ENCODE data around the gene ZNF598. TPM values are rescaled to one million over a fixed set of nuclear protein-coding genes. Genes with fewer than 3 reads are reported as not detected.

Gene ZNF598
- polyA plus RNA-seq, 1 of the 3 experiments (the other 2 are of a cell fraction): 47.8 TPM

DNA sequence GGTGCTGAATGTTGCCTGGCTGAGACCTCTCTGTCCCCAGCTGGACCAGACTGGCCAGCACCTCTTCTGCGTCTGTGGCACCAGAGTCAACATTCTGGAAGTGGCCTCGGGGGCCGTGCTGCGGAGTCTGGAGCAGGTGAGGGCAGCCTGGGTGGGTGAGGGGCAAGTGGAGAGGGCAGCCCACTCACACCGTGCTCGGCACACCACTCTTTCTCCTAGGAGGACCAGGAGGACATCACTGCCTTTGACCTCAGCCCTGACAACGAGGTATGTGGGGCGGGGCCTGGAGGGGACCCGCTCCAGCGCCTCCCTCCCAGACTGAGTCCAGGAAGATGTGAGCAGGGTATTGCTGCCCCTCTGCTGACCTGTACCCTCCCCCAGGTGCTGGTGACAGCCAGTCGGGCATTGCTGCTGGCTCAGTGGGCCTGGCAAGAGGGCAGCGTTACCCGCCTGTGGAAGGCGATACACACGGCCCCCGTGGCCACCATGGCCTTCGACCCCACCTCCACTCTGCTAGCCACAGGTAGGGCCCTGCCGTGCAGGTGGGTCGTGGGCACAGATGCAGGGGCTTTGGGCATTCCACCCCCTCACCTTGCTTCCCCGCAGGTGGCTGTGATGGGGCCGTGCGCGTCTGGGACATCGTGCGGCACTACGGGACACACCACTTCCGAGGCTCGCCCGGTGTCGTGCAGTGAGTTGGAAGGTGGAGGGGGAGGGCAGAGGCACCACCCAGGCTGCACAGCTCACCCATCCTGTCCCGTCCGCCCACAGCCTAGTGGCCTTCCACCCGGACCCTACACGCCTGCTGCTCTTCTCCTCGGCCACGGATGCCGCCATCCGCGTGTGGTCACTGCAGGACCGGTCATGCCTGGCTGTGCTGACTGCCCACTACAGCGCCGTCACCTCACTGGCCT lies 35.2 kb downstream of the ZNF598 start (continued):
- no peak for TF ChIP-seq MAX (IDR thresholded peaks at IDR 0.05; ENCODE audit: low read depth)

GRCh38 chr16:1973461-1974156 lies 36.0 kb downstream of the ZNF598 start:
- peaks cover 0 to 9% of the 10 kb centered on the region in 2 experiments; a peak in 1 of 4 replicates for H3K4me1 ChIP-seq (ENCODE audit: control insufficient read depth in 1 of 2, insufficient read depth in 2 of 2, low read depth in 1 of 2, low read length in 1 of 2)
- TF ChIP-seq, protein P1, sequence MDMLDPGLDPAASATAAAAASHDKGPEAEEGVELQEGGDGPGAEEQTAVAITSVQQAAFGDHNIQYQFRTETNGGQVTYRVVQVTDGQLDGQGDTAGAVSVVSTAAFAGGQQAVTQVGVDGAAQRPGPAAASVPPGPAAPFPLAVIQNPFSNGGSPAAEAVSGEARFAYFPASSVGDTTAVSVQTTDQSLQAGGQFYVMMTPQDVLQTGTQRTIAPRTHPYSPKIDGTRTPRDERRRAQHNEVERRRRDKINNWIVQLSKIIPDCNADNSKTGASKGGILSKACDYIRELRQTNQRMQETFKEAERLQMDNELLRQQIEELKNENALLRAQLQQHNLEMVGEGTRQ (IDR thresholded peaks at IDR 0.05; ENCODE audit: borderline replicate concordance, low read depth, low read length): no peak
- TF ChIP-seq SIN3A (IDR thresholded peaks at IDR 0.05; ENCODE audit: borderline replicate concordance, low read depth, low read length) (no peak), CHD2 (IDR thresholded peaks at IDR 0.05; ENCODE audit: low read length, partially characterized antibody) (no peak)
- H3K9me2 ChIP-seq: no peaks in the 10 kb centered on the region
- 81% methylated on average over 14 of the region's 16 CpGs for WGBS (ENCODE audit: low lambda C conversion rate)
- CTCF ChIA-PET: no interaction called here
- H4K20me1 ChIP-seq (ENCODE audit: insufficient read depth): no peaks in the 10 kb centered on the region
- no peak overlapping the region for H3K27ac ChIP-seq (ENCODE audit: low read depth in 2 of 2, low read length in 1 of 2)
- no peak overlapping the region for H3K4me3 ChIP-seq (ENCODE audit: low read depth in 2 of 2, low read length in 1 of 2)
- POLR2A ChIA-PET: no interaction called here
- DNase-seq: no peak
- 0 out of 2 replicates have a peak overlapping the region, but pooled peaks have one; percentile 87 for H3K4me2 ChIP-seq
- no peak overlapping the region for H2AFZ ChIP-seq (ENCODE audit: low read depth)
- peaks cover 7 to 46% of the 10 kb centered on the region in 2 experiments for H3K36me3 ChIP-seq (replicated peaks in 1 of 2; ENCODE audit: control insufficient read depth in 1 of 2, insufficient read depth in 2 of 2, low read length in 1 of 2)
- H3K27me3 ChIP-seq (ENCODE audit: insufficient read depth): no peaks in the 10 kb centered on the region
- no peaks in the 10 kb centered on the region for H3K9me3 ChIP-seq
- peaks cover 4% of the 10 kb centered on the region for H3F3A ChIP-seq (replicated peaks; ENCODE audit: insufficient read depth)
- no peak overlapping the region for H3K9ac ChIP-seq
- H3K79me2 ChIP-seq (ENCODE audit: insufficient read depth): peaks cover 29% of the 10 kb centered on the region

DNA sequence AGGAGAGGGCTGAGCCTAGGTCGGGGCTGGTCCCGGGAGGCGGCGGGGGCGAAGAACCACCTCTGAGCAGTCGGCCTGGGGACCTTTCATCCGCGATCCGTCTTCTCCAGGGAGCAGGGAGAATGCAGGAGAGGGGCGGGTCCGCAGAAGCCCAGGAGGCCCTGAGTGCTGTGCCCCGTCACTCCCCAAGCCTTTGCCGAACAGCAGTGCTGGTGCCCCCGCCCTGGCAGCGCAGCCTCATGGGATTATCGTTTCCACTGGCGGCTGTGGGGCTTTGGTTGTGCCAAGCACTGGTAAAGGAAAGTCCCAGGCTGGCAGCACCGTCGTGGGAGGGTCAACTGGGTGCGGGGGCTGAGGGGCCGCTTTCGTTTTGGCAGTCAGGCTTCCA lies 37.1 kb downstream of the ZNF598 start:
- Histone ChIP-seq H2AFZ (ENCODE audit: low read depth) (no peak overlapping the region), H4K20me1 (ENCODE audit: insufficient read depth) (no peaks in the 10 kb centered on the region), H3K27ac (ENCODE audit: low read depth in 2 of 2, low read length in 1 of 2) (peak overlapping the region in 1 of 2 experiments; percentile 93; a peak in 2 of 4 replicates), H3F3A (replicated peaks; ENCODE audit: insufficient read depth) (peaks cover 4% of the 10 kb centered on the region), H3K36me3 (replicated peaks in 1 of 2; ENCODE audit: control insufficient read depth in 1 of 2, insufficient read depth in 2 of 2, low read length in 1 of 2) (peaks cover 7 to 35% of the 10 kb centered on the region in 2 experiments), H3K27me3 (ENCODE audit: insufficient read depth) (no peaks in the 10 kb centered on the region), H3K4me3 (ENCODE audit: low read depth in 2 of 2, low read length in 1 of 2) (peak overlapping the region; percentile 75 to 88), H3K79me2 (ENCODE audit: insufficient read depth) (peaks cover 29% of the 10 kb centered on the region), H3K4me2 (peak overlapping the region; percentile 87), H3K9me3 (no peaks in the 10 kb centered on the region), H3K9me2 (no peaks in the 10 kb centered on the region), H3K9ac (peak overlapping the region; percentile 93), H3K4me1 (ENCODE audit: control insufficient read depth in 1 of 2, insufficient read depth in 2 of 2, low read depth in 1 of 2, low read length in 1 of 2) (peaks cover 0 to 9% of the 10 kb centered on the region in 2 experiments; a peak in 1 of 4 replicates)
- WGBS (ENCODE audit: low lambda C conversion rate): 1% methylated on average over 16 of the region's 22 CpGs
- ChIA-PET CTCF (interaction anchor here (1.2 to 3.7 kb wide), 4 partner anchors 11 to 181 kb away, joined by 3 to 19 read pairs (median 9); partner anchors contain the start of gene GFER), POLR2A (interaction anchor here (1.0 to 1.3 kb wide), 3 partner anchors 12 to 200 kb away, joined by 4 to 8 read pairs (median 5); partner anchors contain the start of genes EME2, GFER and MRPS34)
- TF ChIP-seq FOSL2 (IDR thresholded peaks at IDR 0.05; ENCODE audit: borderline replicate concordance, low read depth): no peak
- DNase-seq: peak; percentile 58

Data from SK-N-SH (cell line).